Measurements from ENCODE around the gene TTPAL.

- TF ChIP-seq CTCF (IDR thresholded peaks at IDR 0.05) (no peak), POLR2A (IDR thresholded peaks at IDR 0.05) (no peak)
These were observed 44.6 kb upstream of the TTPAL start for GRCh38 chr20:44431118-44431501.

All from esophagus squamous epithelium (tissue), 4 donors.